Measurements from ENCODE around the gene RALGPS1.

DNA sequence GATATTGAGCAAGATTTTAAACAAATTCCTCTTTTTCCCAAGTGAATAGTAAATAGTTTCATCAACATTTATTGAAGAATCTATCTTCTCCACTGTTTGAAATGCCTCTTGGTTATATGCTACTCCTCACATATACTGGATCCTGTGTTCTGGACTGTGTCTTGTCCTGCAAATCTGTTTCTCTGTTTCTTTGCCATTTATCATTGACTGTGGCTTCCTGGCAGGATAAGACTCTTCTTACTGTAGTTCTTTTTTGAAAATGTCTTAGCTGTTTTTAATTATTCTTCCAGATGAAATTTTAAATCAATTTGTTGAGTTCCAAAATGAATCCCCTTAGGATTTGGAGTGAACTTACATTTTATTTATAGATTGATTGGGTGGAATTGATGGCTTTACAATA lies 27.8 kb downstream of the RALGPS1 start:
- TF ChIP-seq, protein P1, sequence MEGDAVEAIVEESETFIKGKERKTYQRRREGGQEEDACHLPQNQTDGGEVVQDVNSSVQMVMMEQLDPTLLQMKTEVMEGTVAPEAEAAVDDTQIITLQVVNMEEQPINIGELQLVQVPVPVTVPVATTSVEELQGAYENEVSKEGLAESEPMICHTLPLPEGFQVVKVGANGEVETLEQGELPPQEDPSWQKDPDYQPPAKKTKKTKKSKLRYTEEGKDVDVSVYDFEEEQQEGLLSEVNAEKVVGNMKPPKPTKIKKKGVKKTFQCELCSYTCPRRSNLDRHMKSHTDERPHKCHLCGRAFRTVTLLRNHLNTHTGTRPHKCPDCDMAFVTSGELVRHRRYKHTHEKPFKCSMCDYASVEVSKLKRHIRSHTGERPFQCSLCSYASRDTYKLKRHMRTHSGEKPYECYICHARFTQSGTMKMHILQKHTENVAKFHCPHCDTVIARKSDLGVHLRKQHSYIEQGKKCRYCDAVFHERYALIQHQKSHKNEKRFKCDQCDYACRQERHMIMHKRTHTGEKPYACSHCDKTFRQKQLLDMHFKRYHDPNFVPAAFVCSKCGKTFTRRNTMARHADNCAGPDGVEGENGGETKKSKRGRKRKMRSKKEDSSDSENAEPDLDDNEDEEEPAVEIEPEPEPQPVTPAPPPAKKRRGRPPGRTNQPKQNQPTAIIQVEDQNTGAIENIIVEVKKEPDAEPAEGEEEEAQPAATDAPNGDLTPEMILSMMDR (conservative IDR thresholded peaks at IDR 0.05): no peak
- TF ChIP-seq ZFX (IDR thresholded peaks at IDR 0.05): no peak
